Kidney epithelial cell (primary cell): ENCODE results near the gene CRIP1. TPM values are rescaled to one million over a fixed set of nuclear protein-coding genes. Genes with fewer than 3 reads are reported as not detected.

ENCODE experiments used
- DNase-seq: peaks from one replicate; pipeline ENCODE4 v3.0.0-alpha.2; 2010; ENCODE audit warnings: low read depth
- H3K27me3 ChIP-seq: 2 replicates; pipeline ENCODE4 v1.6.0; 2011; ENCODE audit warnings: low read length; ENCODE audit not compliant: control insufficient read depth, insufficient read depth
- H3K36me3 ChIP-seq: 2 replicates; pipeline ENCODE4 v1.5.1; 2011; ENCODE audit warnings: low read length; ENCODE audit not compliant: control insufficient read depth, insufficient read depth
- H3K4me3 ChIP-seq: 2 replicates; pipeline ENCODE4 v1.5.1; 2011; ENCODE audit warnings: low read depth, mild to moderate bottlenecking, control low read depth, low read length
- CTCF ChIP-seq: IDR thresholded peaks from 2 replicates; pipeline ENCODE4 v1.5.1; 2011; ENCODE audit warnings: mild to moderate bottlenecking, moderate library complexity, low read length, control low read depth, inconsistent platforms; ENCODE audit not compliant: insufficient read depth, poor library complexity, severe bottlenecking
- total RNA-seq: library from RNA; depleted of rRNA; stranded (reverse); fragments of >200 nt; gene quantifications from 2 replicates; pipeline ENCODE4 v1.2.3, GENCODE V29; 2015

CRIP1 gene
- total RNA-seq, 1 donor from 2014 or later: 2.0 TPM

- H3K4me3 ChIP-seq: no peak overlapping the region
- DNase-seq: no peak
- no peaks in the 10 kb centered on the region for H3K27me3 ChIP-seq
- TF ChIP-seq CTCF: no peak
- no peaks in the 10 kb centered on the region for H3K36me3 ChIP-seq
These were observed 40.5 kb upstream of the CRIP1 start for GRCh38 chr14:105445901-105446845.

- Histone ChIP-seq H3K36me3 (no peaks in the 10 kb centered on the region), H3K27me3 (no peaks in the 10 kb centered on the region), H3K4me3 (no peak overlapping the region)
- no peak for DNase-seq
- no peak for TF ChIP-seq CTCF
These were observed 39.7 kb upstream of the CRIP1 start for GRCh38 chr14:105446971-105447370.

GRCh38 chr14:105447651-105448640, 38.7 kb upstream of the CRIP1 start:
- DNase-seq: no peak
- H3K36me3 ChIP-seq: no peaks in the 10 kb centered on the region
- H3K4me3 ChIP-seq: no peak overlapping the region
- H3K27me3 ChIP-seq: no peaks in the 10 kb centered on the region
- no peak for TF ChIP-seq CTCF

GRCh38 chr14:105448706-105449111, 38.0 kb upstream of the CRIP1 start:
- H3K4me3 ChIP-seq: no peak overlapping the region
- DNase-seq: no peak

More at GRCh38 chr14:105448706-105449111, 38.0 kb upstream of the CRIP1 start:
- peak; percentile 91 for TF ChIP-seq CTCF
- H3K27me3 ChIP-seq: no peaks in the 10 kb centered on the region
- no peaks in the 10 kb centered on the region for H3K36me3 ChIP-seq
